Natural killer cell (primary cell): ENCODE data around the gene SLC4A7. TPM values are rescaled to one million over a fixed set of nuclear protein-coding genes. Genes with fewer than 3 reads are reported as not detected.

Experiments used
- ATAC-seq, 3 donors: fragments of 150-1000 bp in 2 of 3; fragments of 200-7000 bp in 1 of 3; cut with Tn5 transposase; 1 replicate in 1 of 3; 2 replicates in 2 of 3; pipeline ENCODE4 v1.10.0; 2021; ENCODE audit warnings: mild to moderate bottlenecking in 2 of 3, moderate library complexity in 2 of 3
- DNase-seq, 2 donors: peaks; one replicate each; pipeline versions ENCODE4 v3.0.0 to v3.0.0-alpha.2; 2013 to 2021; ENCODE audit warnings: mixed read lengths in 1 of 2
- H3K27ac ChIP-seq: one replicate; pipeline ENCODE4 v1.5.1; 2013; ENCODE audit warnings: mild to moderate bottlenecking, low read length
- H3K27me3 ChIP-seq: one replicate; pipeline ENCODE4 v1.6.1; 2013; ENCODE audit warnings: low read length; ENCODE audit not compliant: control insufficient read depth, insufficient read depth
- H3K36me3 ChIP-seq: one replicate; pipeline ENCODE4 v1.6.1; 2013; ENCODE audit warnings: low read length; ENCODE audit not compliant: control insufficient read depth, insufficient read depth
- H3K4me1 ChIP-seq: one replicate; pipeline ENCODE4 v1.6.1; 2013; ENCODE audit warnings: low read length; ENCODE audit not compliant: control insufficient read depth, insufficient read depth
- H3K4me3 ChIP-seq: one replicate; pipeline ENCODE4 v1.5.1; 2013; ENCODE audit warnings: low read length
- H3K9me3 ChIP-seq: one replicate; pipeline ENCODE4 v1.6.1; 2013; ENCODE audit warnings: low read length; ENCODE audit not compliant: control insufficient read depth, insufficient read depth
- H3K27ac Mint-ChIP-seq, 2 donors: one replicate each; pipeline ENCODE4 v1.8.0; 2022; ENCODE audit warnings: mild to moderate bottlenecking in 2 of 2, mixed read lengths in 2 of 2, moderate library complexity in 1 of 2
- H3K27me3 Mint-ChIP-seq, 2 donors: one replicate each; pipeline ENCODE4 v1.8.0; 2022; ENCODE audit warnings: low read depth in 2 of 2, mixed read lengths in 2 of 2
- H3K36me3 Mint-ChIP-seq: one replicate; pipeline ENCODE4 v1.8.0; 2022; ENCODE audit warnings: mixed read lengths
- H3K4me1 Mint-ChIP-seq, 2 donors: one replicate each; pipeline ENCODE4 v1.8.0; 2022; ENCODE audit warnings: mixed read lengths in 2 of 2
- H3K4me3 Mint-ChIP-seq: one replicate; pipeline ENCODE4 v1.8.0; 2022; ENCODE audit warnings: mild to moderate bottlenecking, moderate library complexity, mixed read lengths
- H3K9me3 Mint-ChIP-seq, 2 donors: one replicate each; pipeline ENCODE4 v1.8.0; 2022; ENCODE audit warnings: mixed read lengths in 2 of 2
- WGBS: methylation state at CpG from one replicate; pipeline ENCODE4 v1.1.7; 2013; ENCODE audit warnings: missing lambda C conversion rate; ENCODE audit not compliant: insufficient coverage; 5-methylcytosine and 5-hydroxymethylcytosine counted together
- intact Hi-C: fragments of 100-400 bp; cut with micrococcal nuclease; formaldehyde crosslinking; loops from one replicate; pipeline ENCODE4 v1.14.2; 2022
- total RNA-seq, 4 donors: library from RNA; stranded (reverse); fragments of 120-200 nt in 1 of 4; gene quantifications; one replicate each; pipeline versions ENCODE4 v1.2.3 to v1.2.4, GENCODE V29; 2013 to 2022
- TF ChIP-seq, protein P1 (sequence below): fragments of 200-600 bp; IDR thresholded peaks from one replicate; pipeline ENCODE4 v1.8.0; 2022; ENCODE audit warnings: antibody characterized with exemption

Gene SLC4A7
- total RNA-seq, 3 donors from 2014 or later (not counting 1 experiment from before 2014, with no cell fraction given), result 36.4 to 48.0 (median 41.3) TPM

DNA sequence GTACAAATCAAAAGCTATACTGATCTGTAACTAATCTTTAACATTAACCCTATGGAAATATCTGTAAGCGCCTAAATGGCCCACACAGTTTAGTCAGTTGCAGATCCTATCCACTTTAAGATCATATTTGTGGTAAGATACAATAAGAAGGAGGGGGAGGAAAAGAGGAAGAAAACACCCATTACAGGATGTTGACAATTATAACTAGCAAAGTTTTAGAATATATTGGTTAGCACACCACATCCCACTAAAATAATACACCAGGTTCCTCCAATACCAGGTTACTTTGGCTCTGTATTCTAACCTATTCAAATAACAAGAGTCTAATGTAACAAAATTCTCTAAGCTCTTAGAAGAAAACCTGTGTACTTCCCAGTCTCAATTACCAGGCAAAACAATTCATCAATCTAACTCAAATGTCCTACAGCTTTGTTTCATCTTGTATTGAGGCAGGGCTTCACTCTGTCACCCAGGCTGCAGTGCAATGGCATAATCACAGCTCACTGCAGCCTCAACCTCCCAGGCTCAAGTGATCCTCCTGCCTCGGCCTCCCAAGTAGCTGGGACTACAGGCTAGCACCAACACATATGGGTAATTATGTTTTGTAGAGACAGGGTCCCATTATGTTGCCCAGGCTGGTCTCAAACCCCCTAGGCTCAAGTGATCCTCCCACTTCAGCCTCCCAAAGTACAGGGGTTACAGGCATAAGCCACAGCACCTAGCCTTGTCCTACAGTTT lies 4.2 kb downstream of the SLC4A7 start:
- DNase-seq, result peak in 1 of 2 donors; percentile 41
- H3K4me3 Mint-ChIP-seq, result peak overlapping the region; percentile 52
- H3K9me3 Mint-ChIP-seq, result peaks cover 2 to 3% of the 10 kb centered on the region in 2 donors
- Histone ChIP-seq H3K9me3 (no peaks in the 10 kb centered on the region), H3K36me3 (no peaks in the 10 kb centered on the region), H3K27ac (peak overlapping the region; percentile 45), H3K4me1 (peaks cover 32% of the 10 kb centered on the region), H3K4me3 (no peak overlapping the region), H3K27me3 (no peaks in the 10 kb centered on the region)
- peak overlapping the region; percentile 69 to 74 for H3K27ac Mint-ChIP-seq
- no peaks in the 10 kb centered on the region for H3K36me3 Mint-ChIP-seq
- no peak for ATAC-seq
- H3K27me3 Mint-ChIP-seq, result no peaks in the 10 kb centered on the region
- peaks cover 45 to 50% of the 10 kb centered on the region in 2 donors for H3K4me1 Mint-ChIP-seq
- TF ChIP-seq, protein P1, sequence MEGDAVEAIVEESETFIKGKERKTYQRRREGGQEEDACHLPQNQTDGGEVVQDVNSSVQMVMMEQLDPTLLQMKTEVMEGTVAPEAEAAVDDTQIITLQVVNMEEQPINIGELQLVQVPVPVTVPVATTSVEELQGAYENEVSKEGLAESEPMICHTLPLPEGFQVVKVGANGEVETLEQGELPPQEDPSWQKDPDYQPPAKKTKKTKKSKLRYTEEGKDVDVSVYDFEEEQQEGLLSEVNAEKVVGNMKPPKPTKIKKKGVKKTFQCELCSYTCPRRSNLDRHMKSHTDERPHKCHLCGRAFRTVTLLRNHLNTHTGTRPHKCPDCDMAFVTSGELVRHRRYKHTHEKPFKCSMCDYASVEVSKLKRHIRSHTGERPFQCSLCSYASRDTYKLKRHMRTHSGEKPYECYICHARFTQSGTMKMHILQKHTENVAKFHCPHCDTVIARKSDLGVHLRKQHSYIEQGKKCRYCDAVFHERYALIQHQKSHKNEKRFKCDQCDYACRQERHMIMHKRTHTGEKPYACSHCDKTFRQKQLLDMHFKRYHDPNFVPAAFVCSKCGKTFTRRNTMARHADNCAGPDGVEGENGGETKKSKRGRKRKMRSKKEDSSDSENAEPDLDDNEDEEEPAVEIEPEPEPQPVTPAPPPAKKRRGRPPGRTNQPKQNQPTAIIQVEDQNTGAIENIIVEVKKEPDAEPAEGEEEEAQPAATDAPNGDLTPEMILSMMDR, result no peak
- intact Hi-C loops, result loop anchor here (5.0 to 10.0 kb wide), 4 partner anchors 113 to 867 kb away; partner anchors contain the start of genes AZI2, NEK10 and ZCWPW2
- WGBS, result 50% methylated on average over 2 of the region's 2 CpGs

DNA sequence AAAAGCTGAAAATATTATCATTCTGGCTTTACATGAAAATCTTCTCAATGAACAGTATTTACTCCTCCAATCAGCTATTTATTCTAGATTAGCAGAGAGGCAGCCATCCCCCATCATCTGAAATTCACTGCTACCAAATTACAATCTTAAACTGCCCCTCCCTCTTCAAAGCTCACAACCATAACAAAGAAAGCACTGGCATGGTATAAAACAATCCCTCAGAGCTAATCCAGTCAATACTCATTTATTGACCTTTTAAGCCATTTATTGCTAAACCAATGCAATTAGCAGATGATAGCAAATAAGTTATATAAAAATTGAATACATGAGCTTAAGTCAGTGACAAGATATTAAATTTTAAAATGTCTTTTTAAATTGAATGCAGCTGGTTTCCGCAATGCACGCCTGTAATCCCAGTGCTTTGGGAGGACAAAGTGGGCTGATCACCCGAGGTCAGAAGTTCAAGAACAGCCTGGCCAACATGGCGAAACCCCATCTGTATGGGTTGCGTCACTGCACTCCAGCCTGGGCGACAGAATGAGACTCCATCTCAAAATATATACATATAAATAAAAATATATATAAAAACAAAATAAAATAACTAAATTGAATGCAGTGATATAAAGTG lies 12.1 kb downstream of the SLC4A7 start:
- peaks cover 2 to 3% of the 10 kb centered on the region in 2 donors for H3K9me3 Mint-ChIP-seq
- no peak overlapping the region for H3K27ac Mint-ChIP-seq
- no peak overlapping the region for H3K4me3 ChIP-seq
- ATAC-seq, result no peak
- H3K9me3 ChIP-seq, result no peaks in the 10 kb centered on the region
- WGBS, result 98% methylated on average over 4 of the region's 6 CpGs
- H3K4me1 Mint-ChIP-seq, result peaks cover 27 to 36% of the 10 kb centered on the region in 2 donors
- H3K27ac ChIP-seq, result no peak overlapping the region
- no peak overlapping the region for H3K4me3 Mint-ChIP-seq
- intact Hi-C loops, result no loop called here
- H3K36me3 ChIP-seq, result no peaks in the 10 kb centered on the region
- H3K36me3 Mint-ChIP-seq, result no peaks in the 10 kb centered on the region
- TF ChIP-seq, protein P1, result no peak
- no peaks in the 10 kb centered on the region for H3K4me1 ChIP-seq
- DNase-seq, result no peak
- no peaks in the 10 kb centered on the region for H3K27me3 ChIP-seq
- no peaks in the 10 kb centered on the region for H3K27me3 Mint-ChIP-seq

DNA sequence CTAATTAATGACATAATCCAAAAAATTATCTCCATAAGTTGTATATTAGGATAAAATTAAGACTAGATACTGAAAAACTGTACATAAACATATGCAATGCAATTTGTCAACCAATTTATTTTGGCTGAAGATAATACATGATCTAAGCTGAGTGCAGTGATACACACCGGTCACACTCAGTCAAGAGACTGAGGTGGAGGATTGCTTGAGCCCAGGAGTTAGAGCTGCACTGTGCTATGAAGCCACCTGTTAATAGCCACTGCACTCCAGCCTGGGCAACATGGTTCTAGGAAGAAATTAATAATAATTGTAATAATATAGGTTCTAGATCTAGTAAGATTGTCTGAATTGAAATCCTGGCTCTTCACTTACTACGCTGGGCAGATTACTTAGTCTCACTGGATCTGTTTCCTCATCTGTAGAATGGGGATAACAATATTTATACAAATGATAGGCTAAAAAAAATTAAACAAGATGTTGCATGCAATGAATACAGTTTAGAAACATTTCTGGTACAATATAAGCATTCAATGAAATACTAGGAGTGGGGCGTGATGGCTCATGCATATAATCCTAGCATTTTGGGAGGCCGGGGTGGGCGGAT lies 15.8 kb downstream of the SLC4A7 start:
- Mint-ChIP-seq H3K36me3 (no peaks in the 10 kb centered on the region), H3K9me3 (no peaks in the 10 kb centered on the region), H3K4me1 (peaks cover 7 to 12% of the 10 kb centered on the region in 2 donors), H3K27ac (no peak overlapping the region), H3K4me3 (no peak overlapping the region), H3K27me3 (no peaks in the 10 kb centered on the region)
- Histone ChIP-seq H3K4me1 (no peaks in the 10 kb centered on the region), H3K27ac (no peak overlapping the region), H3K4me3 (no peak overlapping the region), H3K27me3 (no peaks in the 10 kb centered on the region), H3K36me3 (no peaks in the 10 kb centered on the region), H3K9me3 (no peaks in the 10 kb centered on the region)
- 97% methylated on average over 5 of the region's 5 CpGs for WGBS
- intact Hi-C loops, result loop anchor here (5.0 kb wide), 1 partner anchor 336 kb away; no protein-coding TSS in a partner anchor
- DNase-seq (no peak), ATAC-seq (no peak)
- TF ChIP-seq, protein P1, result no peak
